Fibroblast of skin of right quadriceps (primary cell): Measurements from ENCODE around the gene ASAH2.
"Not testable (repeated sequence)": the region's sequence is repeated elsewhere in the genome, so short reads cannot be mapped to it uniquely, and the experiment has no call there.

Experiments used
- DNase-seq: peaks from one replicate; pipeline ENCODE4 v3.0.0-alpha.2; 2013

The ASAH2 gene

DNA sequence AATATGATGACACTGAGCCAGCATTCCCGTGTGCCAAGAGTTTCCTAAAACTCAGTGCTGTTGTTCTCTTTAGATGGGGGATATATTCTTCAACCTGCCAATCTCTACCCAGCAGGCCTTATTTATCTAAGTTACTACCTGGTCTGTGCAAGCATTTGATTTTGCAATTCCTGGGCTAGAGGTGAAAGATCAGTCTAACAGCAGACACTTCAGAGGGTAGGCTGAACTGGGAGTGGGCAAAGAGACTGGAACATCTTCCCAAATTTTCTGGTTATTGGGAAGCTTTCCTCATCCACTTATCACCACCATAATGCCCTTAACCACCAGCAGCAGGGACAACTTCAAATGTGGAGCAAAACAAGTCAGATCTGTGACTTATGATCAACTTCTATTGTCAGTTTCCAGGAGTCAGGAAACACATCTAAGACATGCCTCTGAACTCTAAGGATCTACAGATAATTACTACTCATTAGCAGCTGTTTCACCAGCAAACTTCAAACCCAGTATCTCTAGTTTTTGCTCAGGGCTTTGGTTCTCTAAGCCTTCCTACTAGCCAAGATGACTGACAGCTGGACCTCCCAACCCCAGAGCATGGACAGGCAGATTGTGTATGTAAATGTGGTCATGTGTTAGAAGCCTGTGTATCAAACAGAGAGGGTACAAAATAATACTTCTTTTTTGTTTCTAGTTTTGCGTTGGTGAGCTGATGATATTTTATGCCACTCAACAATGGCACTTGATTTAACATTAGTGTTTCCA, 1.0 kb downstream of the ASAH2 start:
- no peak for DNase-seq

DNA sequence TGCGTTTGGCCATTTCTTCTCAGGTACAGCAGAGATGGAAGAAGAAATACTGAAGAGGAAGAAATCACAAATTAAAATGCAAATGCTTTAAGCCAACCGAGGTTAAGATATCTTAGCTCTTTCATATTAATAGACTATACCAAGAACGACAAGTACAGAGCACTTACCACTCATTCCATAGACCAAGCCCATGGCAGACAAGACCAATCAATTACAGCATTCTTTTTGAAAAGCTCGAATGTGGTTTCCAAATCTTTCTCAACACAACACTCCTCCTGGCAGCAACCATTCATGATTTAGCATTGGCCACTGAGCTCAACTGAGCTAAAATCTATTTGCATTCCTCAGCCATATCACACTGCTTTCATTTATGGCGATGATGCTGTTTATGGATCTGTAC, 2.7 kb downstream of the ASAH2 start:
- DNase-seq = no peak

DNA sequence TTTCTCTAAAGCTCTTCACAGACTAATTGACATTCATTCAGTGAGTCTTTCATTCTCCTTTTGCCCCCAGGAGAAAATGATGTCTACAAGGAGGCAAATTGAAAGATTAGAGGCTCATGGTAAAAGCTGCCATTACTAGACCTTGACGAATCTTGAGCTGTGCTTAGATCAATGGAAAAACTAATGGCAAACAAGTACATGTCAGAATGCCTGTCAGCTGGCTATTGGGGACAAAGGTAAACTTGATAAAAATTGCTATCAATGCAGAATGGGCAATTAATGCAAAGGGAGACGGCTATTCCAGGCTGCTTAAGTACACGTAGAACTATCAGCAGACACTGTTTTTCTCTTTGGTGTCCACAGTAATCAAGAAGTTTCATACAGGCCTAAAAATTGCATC, 3.3 kb downstream of the ASAH2 start:
- DNase-seq = no peak

DNA sequence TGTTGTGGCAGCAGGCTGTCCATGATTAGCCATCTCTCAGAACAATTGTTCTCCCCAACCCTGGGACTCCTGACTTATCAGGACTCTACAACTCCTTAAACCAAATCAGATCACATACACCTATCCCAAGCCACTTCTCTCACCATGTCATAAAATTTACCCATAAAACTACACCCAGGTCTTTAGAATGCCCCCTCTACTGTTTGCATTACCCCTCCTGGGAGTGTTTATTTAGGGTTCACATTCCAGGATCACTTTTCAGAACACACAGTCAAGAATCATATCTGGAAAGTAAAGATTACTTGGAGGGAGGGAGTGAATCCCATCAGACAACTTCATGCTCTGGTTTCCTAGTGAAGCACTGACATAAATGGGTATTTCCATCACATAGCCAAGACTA, 7.1 kb downstream of the ASAH2 start:
- no peak for DNase-seq

DNA sequence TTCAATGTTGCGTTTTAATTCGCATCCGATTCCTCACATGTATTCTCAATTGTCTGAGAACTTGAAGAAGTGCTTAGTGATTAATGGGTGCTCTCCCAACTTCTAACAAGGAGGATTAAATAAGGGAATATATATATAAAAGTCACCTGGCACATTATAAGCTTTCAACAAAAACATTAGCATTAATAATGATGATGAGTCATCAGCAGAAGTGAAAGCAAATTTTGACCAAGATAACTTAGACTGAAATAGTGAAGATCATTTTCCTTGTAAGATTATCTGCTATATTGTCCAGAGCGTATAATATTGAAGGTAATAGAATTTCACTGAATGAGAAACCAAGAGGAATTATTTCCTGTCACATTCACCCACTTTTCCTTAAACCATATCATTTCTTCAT, 8.5 kb downstream of the ASAH2 start:
- no peak for DNase-seq

DNA sequence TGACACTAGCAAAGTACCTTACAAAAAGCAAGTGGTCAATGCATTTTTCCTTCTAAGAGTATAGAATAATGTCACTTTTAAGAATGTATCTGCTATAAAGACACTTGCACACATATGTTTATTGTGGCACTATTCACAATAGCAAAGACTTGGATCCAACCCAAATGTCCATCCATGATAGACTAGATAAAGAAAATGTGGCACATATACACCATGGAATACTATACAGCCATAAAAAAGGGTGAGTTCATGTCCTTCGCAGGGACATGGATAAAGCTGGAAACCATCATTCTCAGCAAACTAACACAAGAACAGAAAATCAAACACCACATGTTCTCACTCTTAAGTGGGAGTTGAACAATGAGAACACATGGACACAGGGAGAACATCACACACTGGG, 9.8 kb downstream of the ASAH2 start:
- DNase-seq = not testable (repeated sequence)

DNA sequence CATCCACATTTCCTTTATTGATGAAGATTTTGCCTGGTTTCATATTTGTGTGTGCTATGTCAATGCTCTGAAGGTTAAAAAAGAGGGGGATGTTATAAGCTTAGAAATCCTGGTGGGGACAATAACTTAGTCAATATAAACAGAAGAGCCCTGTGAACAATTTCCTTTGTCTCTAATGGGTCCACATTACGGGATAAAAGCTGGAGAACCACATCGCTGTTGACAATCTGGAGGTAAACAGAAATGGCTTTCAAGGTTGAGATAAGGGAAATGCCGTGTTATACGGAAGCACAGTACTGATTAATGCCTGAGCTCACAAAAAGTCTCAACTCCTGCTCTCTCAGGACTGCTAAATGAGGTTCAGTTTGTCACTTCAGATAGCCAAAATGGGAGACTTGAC, 16.8 kb downstream of the ASAH2 start:
- no peak for DNase-seq

DNA sequence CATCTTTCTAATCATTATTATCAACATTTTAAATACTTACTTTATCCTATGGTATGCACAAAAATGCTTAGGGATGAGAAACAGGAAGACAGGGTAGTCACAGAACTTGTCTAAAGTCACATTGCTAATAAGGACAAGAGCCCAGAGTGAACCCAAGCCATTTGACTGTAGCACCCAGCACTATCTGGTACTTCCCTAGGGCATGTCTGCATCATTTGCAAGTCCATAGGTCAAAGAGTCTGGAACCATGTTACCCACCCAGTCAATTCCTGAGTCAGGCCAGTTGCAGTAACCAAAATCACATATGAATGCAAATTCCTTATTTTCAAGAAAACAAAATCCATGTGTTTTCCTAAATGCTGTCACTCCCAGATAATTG, 19.1 kb downstream of the ASAH2 start:
- DNase-seq = no peak

DNA sequence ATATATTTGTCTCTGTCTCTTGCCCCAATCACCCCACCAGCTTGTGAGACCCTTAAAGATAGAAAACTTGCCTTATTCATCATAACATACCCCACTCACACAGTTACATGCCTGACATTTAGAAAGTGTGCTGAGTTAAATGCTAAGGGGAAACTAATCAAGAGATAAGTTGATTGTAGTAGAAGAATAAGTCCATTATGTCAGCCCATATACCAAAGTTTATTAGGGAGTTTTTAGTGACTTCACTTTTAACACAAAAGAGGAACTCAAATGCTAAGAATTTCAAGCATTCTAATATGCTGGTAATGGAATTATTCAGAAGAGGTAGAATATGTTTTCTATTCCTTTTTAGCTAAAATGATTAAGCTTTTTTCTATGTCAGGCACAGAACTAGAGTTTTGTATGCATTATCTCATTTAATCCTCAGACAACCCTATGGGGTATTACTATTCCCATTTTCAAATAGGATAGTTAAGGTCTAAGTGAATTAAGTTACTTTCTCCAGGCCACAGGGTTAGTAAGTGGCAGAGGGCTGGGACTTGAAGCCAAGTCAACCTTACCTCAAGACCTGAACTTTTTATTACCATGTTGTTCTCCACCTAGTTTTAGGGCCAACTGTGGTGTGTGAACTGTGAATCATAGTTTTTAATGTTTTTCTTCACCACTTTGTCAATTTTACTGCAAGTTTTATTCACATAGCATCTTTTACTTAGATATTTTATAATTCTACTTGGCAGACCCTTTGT, 19.6 kb downstream of the ASAH2 start:
- no peak for DNase-seq

DNA sequence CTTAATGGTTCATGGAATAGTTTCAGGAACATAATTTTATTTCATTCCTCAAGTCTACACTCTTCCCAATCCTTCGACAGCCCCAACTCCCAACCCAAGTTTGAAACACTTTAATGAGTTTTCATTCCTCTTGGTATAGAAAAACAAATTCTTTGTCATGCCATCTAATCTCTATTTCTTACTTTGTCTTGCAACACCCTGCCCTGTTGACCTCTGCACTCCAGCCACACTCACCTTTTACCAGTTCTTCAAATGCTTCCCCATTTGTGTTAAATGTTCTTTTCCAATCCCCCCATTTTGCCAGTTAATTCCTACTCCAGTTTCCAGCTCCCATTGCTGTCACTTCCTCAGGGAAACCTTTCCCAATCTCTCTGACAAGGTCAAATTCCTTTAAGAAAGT, 21.9 kb downstream of the ASAH2 start:
- DNase-seq = no peak

DNA sequence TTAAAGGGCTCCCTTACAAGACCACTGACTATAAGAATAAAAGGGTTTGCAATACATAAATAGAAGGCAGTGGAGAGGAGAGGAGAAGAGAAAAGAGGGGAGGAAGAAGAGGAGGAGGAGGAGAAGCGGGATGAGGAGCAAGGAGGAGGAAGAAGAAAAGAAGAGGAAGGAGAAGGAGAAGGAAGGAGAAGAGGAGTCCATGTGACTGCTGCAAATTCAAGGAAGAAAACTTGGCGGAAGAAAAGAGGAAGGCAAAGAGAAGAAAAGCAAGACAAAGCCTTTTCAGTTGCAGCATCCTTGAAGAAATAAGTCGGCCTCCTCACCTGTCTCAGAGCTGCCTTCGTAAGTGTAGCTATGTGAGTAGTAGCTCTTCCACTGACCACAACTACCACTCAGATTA, 22.6 kb downstream of the ASAH2 start:
- DNase-seq = no peak

DNA sequence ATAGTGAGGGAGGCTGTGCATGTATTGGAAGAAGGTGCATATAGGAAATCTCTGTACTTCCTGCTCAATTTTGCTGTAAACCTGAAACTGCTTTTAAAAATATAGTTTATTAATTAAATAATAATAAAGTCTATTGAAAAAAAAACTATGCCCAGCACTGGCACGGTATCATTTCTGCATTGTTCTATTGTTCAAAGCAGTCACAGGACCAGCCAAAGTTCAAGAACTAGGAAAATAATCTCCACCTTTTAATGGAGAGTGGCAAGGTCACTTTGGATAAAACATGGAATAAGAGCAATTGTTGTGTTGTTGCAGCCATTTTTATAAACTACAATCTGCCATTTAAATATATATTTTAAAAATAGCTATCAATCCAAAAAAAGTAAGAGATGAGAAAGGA, 24.7 kb downstream of the ASAH2 start:
- DNase-seq = no peak

DNA sequence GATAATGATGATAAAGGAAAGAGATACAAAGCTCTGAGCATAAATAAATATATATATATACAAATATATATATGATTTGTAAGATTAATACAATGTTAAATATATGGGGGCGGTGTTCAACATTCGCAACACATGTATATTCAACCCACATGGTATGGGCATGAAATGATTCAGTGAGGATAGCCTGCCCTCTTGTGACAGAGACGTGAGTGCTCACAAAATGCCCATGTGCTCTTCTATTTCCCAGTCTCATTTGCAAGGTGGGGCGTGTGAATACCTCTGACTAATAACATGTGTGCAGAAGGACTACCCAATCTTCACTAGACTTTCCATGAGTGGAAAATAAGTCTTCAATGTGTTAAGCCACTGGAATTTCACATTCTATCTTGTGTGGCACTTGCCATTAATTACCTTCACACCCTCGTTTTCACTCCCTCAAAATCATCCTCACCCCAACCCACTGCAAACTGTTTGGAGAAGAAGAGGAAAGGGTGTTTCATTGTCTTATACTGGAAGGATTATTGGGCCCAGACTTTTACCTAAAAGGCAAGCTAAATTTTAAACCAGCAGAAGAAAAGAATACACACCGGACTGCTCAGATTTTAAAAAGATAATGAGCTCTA, 26.9 kb downstream of the ASAH2 start:
- DNase-seq = peak; percentile 61

DNA sequence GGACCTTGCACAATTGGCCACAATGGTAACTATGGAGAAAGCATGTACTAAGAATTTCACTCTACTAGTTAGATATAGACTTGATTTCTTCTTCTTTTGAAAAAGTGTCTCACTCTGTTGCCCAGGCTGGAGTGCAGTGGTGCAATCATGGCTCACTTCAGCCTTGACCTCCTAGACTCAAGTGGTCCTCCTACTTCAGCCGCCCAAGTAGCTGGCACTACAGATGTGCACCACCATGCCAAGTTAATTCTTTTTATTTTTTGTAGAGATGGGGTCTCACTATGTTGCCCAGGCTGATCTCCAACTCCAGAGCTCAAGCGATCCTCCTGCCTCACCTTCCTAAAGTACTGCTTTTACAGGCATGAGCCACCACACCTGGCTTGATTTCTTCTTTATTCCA, 29.1 kb downstream of the ASAH2 start:
- no peak for DNase-seq

DNA sequence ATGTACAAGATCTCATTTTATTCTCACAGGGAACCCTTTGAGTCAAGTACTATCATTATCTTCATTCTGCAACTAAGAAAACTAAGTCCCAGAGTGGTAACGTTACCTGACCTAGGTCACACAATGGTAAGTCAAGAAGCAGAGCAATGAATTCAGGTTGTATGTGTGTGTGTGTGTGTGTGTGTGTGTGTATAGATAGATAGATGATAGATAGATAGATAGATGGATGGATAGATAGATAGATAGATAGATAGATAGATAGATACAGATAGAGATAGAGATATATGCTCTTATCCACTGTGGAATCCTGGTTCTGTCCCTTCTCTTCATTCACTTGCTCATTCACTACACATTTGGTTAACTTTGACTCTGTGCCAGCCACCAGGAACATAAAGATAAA, 29.8 kb downstream of the ASAH2 start:
- DNase-seq = no peak

DNA sequence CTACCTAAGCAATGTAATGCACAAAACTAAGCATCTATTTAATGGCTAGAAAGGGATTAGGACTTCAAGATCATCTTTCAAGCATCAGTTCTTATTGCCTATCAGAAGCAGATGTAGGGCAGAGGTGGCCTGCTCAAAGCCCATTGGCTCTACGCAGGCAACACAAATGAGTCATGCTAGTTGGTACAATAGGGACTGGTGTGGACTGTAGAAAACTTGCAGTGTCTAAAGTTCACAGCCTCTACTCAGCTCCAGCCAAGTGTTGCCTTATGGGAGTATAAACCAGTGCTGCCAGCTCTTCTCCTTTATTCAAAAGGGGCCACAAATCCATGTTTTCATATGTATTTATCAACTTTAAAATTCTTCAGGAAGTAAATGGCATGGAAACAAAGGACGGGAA, 31.7 kb downstream of the ASAH2 start:
- no peak for DNase-seq

DNA sequence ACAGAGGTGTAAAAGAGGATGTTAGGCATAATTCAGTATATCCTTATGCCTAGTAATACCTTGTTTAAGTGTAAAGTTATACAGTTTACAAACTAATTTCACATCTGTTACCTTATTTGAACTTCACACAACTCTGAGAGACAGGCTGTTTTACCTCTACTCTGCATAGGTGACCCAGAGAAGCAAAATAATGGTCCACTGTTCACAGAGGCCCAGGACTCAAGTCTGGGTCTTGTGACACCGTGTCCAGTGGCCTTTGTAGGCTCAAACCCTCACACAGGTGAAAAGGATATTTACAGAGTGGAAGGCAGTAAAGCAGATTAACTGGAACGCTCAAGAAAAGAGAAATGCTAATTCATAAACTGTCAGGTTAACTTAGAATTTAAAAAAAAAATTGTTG, 32.1 kb downstream of the ASAH2 start:
- no peak for DNase-seq

DNA sequence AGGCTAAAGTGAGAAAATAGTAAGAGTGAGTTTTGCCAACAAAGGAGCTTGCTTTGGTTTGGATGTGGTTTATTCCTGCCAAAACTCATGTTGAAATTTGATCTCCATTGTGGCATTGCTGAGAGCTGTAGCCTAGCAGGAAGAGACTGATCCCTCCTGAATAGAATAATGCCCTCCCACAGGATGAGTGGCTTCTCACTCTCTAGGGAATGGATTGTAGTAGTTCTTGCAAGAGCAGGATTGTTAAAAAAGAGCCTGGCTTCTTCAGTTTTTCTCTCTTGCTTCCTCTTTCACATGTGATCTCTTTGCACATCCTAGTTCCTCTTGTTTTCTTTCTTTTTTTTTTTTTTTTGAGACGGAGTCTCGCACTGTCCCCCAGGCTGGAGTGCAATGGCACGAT, 34.4 kb downstream of the ASAH2 start:
- DNase-seq = peak; percentile 26

DNA sequence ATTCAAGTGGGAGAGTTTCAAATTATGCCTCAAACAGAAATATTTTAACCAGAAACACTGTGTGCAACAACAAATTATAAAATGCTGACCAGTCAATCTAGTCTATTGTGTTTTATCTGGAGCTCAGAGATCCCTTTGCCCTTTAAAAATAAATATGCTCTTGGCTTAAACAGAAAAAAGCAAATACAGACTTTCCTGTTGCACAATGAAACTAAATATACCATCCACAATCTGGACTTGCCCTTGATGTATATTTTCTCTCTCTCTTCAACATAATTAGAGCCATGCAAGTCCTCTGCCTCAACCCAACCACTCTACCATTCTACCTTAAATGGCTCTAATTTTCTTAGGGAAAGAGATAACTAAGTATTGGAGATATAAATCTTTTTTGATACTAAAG, 34.9 kb downstream of the ASAH2 start:
- DNase-seq = no peak

DNA sequence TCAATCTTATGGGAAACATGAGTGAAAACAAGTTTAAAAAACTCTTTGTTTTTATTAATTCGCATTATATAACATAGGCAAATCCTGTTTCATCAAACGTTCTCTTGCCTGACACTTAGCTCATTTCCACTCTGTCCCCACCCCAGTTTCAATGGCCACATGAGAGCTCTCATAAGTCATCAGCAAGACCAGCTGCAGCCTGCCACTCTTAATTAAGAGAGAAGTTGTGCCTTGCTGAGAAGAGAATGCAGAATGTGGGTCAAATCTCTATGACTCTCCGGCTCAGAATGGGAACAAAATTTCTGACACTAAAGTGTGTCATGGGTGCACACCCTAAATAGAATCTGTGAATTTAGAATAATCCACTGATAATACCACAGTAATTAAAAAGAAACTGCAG, 39.6 kb downstream of the ASAH2 start:
- no peak for DNase-seq

DNA sequence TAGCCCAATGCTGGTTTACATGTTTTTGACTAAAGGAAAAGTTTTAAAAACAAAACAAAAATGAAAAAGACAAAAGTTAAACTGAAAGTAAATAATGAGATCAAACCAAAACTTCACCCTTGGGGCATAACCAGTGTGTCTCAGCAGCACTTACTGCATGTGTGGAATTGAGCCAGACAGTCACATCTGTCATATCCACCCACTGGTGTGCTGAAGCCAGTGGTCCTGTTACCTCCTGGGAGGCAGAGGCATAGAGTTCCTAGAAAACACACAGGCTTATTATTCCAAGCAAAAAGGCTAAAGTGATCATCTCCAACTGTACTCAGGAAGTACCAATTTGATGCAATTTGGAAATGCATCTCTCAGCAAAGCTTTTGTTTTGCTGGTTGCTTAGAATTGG, 40.4 kb downstream of the ASAH2 start:
- DNase-seq = no peak
